CD8-positive, alpha-beta memory T cell (primary cell): ENCODE results near the gene BCL7A. TPM values are rescaled to one million over a fixed set of nuclear protein-coding genes. Genes with fewer than 3 reads are reported as not detected.
"Not testable (repeated sequence)": the region's sequence is repeated elsewhere in the genome, so short reads cannot be mapped to it uniquely, and the experiment has no call there.

Experiments used
- CTCF ChIA-PET: fragments of 350-600 bp; sonication (Branson Sonifier 250); formaldehyde crosslinking; loops from one replicate; lab custom pipeline; 2021; ENCODE audit warnings: antibody characterized with exemption; lab: Charles Lee
- POLR2A ChIA-PET: fragments of 350-600 bp; sonication (Branson Sonifier 250); formaldehyde crosslinking; loops from one replicate; lab custom pipeline; 2021; ENCODE audit warnings: antibody characterized with exemption; lab: Charles Lee
- DNase-seq, 5 donors: peaks; one replicate each; pipeline versions ENCODE4 v3.0.0 to v3.0.0-alpha.2; 2020 to 2022; ENCODE audit warnings: mixed read lengths in 1 of 5
- H3K27ac ChIP-seq: one replicate; pipeline ENCODE4 v1.7.0; 2013; ENCODE audit warnings: low read depth, mild to moderate bottlenecking, low read length, moderate library complexity
- H3K27me3 ChIP-seq: 2 replicates; pipeline ENCODE4 v1.7.0; 2013; ENCODE audit warnings: low read length, mild to moderate bottlenecking; ENCODE audit not compliant: insufficient read depth, poor library complexity, severe bottlenecking
- H3K36me3 ChIP-seq: 2 replicates; pipeline ENCODE4 v1.7.0; 2013; ENCODE audit warnings: mild to moderate bottlenecking, low read length, moderate library complexity; ENCODE audit not compliant: insufficient read depth
- H3K4me1 ChIP-seq: 2 replicates; pipeline ENCODE4 v1.7.0; 2013; ENCODE audit warnings: mild to moderate bottlenecking, low read length, moderate library complexity; ENCODE audit not compliant: insufficient read depth
- H3K4me3 ChIP-seq: 2 replicates; pipeline ENCODE4 v1.7.0; 2013; ENCODE audit warnings: mild to moderate bottlenecking, low read length
- H3K9me3 ChIP-seq: 2 replicates; pipeline ENCODE4 v1.7.0; 2013; ENCODE audit warnings: mild to moderate bottlenecking, low read length
- H3K27ac Mint-ChIP-seq, 8 donors: one replicate each; pipeline ENCODE4 v1.8.0; 2020 to 2021; ENCODE audit warnings: mixed read lengths in 8 of 8, mild to moderate bottlenecking in 6 of 8, inconsistent platforms in 3 of 8, moderate library complexity in 3 of 8
- H3K27me3 Mint-ChIP-seq, 2 donors: one replicate each; pipeline ENCODE4 v1.8.0; 2020 to 2021; ENCODE audit warnings: mixed read lengths in 2 of 2, mild to moderate bottlenecking in 1 of 2, moderate library complexity in 1 of 2
- H3K36me3 Mint-ChIP-seq, 3 donors: one replicate each; pipeline ENCODE4 v1.8.0; 2020 to 2021; ENCODE audit warnings: mixed read lengths in 3 of 3, inconsistent platforms in 1 of 3, mild to moderate bottlenecking in 1 of 3
- H3K4me1 Mint-ChIP-seq, 3 donors: one replicate each; pipeline ENCODE4 v1.8.0; 2020 to 2021; ENCODE audit warnings: mixed read lengths in 3 of 3, inconsistent platforms in 1 of 3, mild to moderate bottlenecking in 1 of 3
- H3K4me3 Mint-ChIP-seq, 7 donors: one replicate each; pipeline ENCODE4 v1.8.0; 2020 to 2021; ENCODE audit warnings: mixed read lengths in 7 of 7, mild to moderate bottlenecking in 6 of 7, moderate library complexity in 4 of 7, inconsistent platforms in 2 of 7
- H3K9me3 Mint-ChIP-seq, 5 donors: one replicate each; pipeline ENCODE4 v1.8.0; 2020 to 2022; ENCODE audit warnings: mixed read lengths in 5 of 5, mild to moderate bottlenecking in 3 of 5, moderate library complexity in 2 of 5, inconsistent platforms in 1 of 5
- polyA plus RNA-seq: library from polyadenylated mRNA; unstranded; fragments of 300-500 nt; fragmentation: Illumina TruSeq; gene quantifications from one replicate; pipeline ENCODE4 v1.2.3, GENCODE V29; 2021
- total RNA-seq, 2 experiments: library from RNA; stranded (reverse); gene quantifications; one replicate each; pipeline ENCODE4 v1.2.3, GENCODE V29; 2021

Gene BCL7A
- total and polyA plus RNA-seq, 3 experiments from 2014 or later: 2.5 to 3.3 (median 3.0) TPM

- Histone ChIP-seq H3K36me3 (no peaks in the 10 kb centered on the region), H3K27ac (no peak overlapping the region), H3K9me3 (no peaks in the 10 kb centered on the region), H3K4me3 (no peak overlapping the region), H3K27me3 (no peaks in the 10 kb centered on the region), H3K4me1 (peaks cover 3% of the 10 kb centered on the region)
- ChIA-PET POLR2A (interaction anchor here (1.9 kb wide), 1 partner anchor 23 kb away, joined by 5 read pairs; the partner anchor contains the start of gene MLXIP), CTCF (interaction anchor here (0.6 to 4.4 kb wide), 33 partner anchors 8 to 300 kb away, joined by 3 to 94 read pairs (median 4); partner anchors contain the start of genes BCL7A and RHOF)
- no peak for DNase-seq
- H3K4me1 Mint-ChIP-seq: peaks cover 0 to 7% (median 2%) of the 10 kb centered on the region in 3 donors
- no peak overlapping the region for H3K4me3 Mint-ChIP-seq
- peaks cover 0 to 3% (median 0%) of the 10 kb centered on the region in 3 donors for H3K36me3 Mint-ChIP-seq
- H3K27me3 Mint-ChIP-seq: no peaks in the 10 kb centered on the region
- peak overlapping the region in 1 of 8 donors; percentile 73 for H3K27ac Mint-ChIP-seq
- H3K9me3 Mint-ChIP-seq: no peaks in the 10 kb centered on the region
Measured at GRCh38 chr12:122054842-122055520, 33.3 kb downstream of the BCL7A start.

GRCh38 chr12:122056406-122056805 is 34.7 kb downstream of the BCL7A start:
- not testable (repeated sequence) for H3K36me3 ChIP-seq

GRCh38 chr12:122057007-122057735 is 35.5 kb downstream of the BCL7A start:
- no peaks in the 10 kb centered on the region for H3K27me3 ChIP-seq
- ChIA-PET CTCF (interaction anchor here (4.4 kb wide), 1 partner anchor 67 kb away, joined by 94 read pairs; no protein-coding TSS in a partner anchor), POLR2A (no interaction called here)
- Mint-ChIP-seq H3K27ac (peak overlapping the region in 2 of 8 donors; percentile 32 to 43), H3K9me3 (no peaks in the 10 kb centered on the region), H3K4me3 (no peak overlapping the region), H3K4me1 (peaks cover 0 to 7% (median 2%) of the 10 kb centered on the region in 3 donors), H3K27me3 (no peaks in the 10 kb centered on the region), H3K36me3 (peaks cover 0 to 3% (median 0%) of the 10 kb centered on the region in 3 donors)
- no peak overlapping the region for H3K4me3 ChIP-seq
- peaks cover 3% of the 10 kb centered on the region for H3K4me1 ChIP-seq
- no peaks in the 10 kb centered on the region for H3K36me3 ChIP-seq
- DNase-seq: no peak
- no peak overlapping the region for H3K27ac ChIP-seq
- H3K9me3 ChIP-seq: no peaks in the 10 kb centered on the region

More at GRCh38 chr12:122056406-122056805, 34.7 kb downstream of the BCL7A start:
- H3K9me3 Mint-ChIP-seq, H3K27ac Mint-ChIP-seq, H3K4me1 Mint-ChIP-seq, H3K4me1 ChIP-seq, DNase-seq, H3K9me3 ChIP-seq, H3K27ac ChIP-seq, H3K4me3 Mint-ChIP-seq, H3K27me3 ChIP-seq, H3K27me3 Mint-ChIP-seq, H3K36me3 Mint-ChIP-seq, POLR2A ChIA-PET, H3K4me3 ChIP-seq: not testable (repeated sequence)
- CTCF ChIA-PET: interaction anchor here (4.4 kb wide), 1 partner anchor 67 kb away, joined by 94 read pairs; no protein-coding TSS in a partner anchor

GRCh38 chr12:122057769-122058168 is 36.1 kb downstream of the BCL7A start:
- peaks cover 0 to 3% (median 0%) of the 10 kb centered on the region in 3 donors for H3K36me3 Mint-ChIP-seq

GRCh38 chr12:122058549-122059149 is 37.0 kb downstream of the BCL7A start:
- Mint-ChIP-seq H3K27ac (no peak overlapping the region), H3K4me3 (no peak overlapping the region), H3K9me3 (no peaks in the 10 kb centered on the region), H3K27me3 (no peaks in the 10 kb centered on the region), H3K4me1 (peaks cover 0 to 7% (median 2%) of the 10 kb centered on the region in 3 donors), H3K36me3 (peaks cover 0 to 3% (median 0%) of the 10 kb centered on the region in 3 donors)
- no peak for DNase-seq
- Histone ChIP-seq H3K4me1 (peaks cover 3% of the 10 kb centered on the region), H3K9me3 (no peaks in the 10 kb centered on the region), H3K4me3 (no peak overlapping the region), H3K27ac (no peak overlapping the region), H3K36me3 (no peaks in the 10 kb centered on the region), H3K27me3 (no peaks in the 10 kb centered on the region)
- ChIA-PET CTCF (interaction anchor here (1.0 kb wide), 1 partner anchor 65 kb away, joined by 3 read pairs; no protein-coding TSS in a partner anchor), POLR2A (no interaction called here)

More at GRCh38 chr12:122057769-122058168, 36.1 kb downstream of the BCL7A start:
- H3K36me3 ChIP-seq: no peaks in the 10 kb centered on the region
- H3K27me3 ChIP-seq: no peaks in the 10 kb centered on the region
- no peaks in the 10 kb centered on the region for H3K27me3 Mint-ChIP-seq
- H3K4me1 Mint-ChIP-seq: peaks cover 0 to 7% (median 2%) of the 10 kb centered on the region in 3 donors
- no peak for DNase-seq
- H3K27ac Mint-ChIP-seq: peak overlapping the region in 2 of 8 donors; percentile 12 to 43
- ChIA-PET POLR2A (no interaction called here), CTCF (no interaction called here)
- no peaks in the 10 kb centered on the region for H3K9me3 Mint-ChIP-seq
- no peak overlapping the region for H3K27ac ChIP-seq
- H3K4me1 ChIP-seq: peaks cover 3% of the 10 kb centered on the region
- no peaks in the 10 kb centered on the region for H3K9me3 ChIP-seq
- no peak overlapping the region for H3K4me3 Mint-ChIP-seq
- H3K4me3 ChIP-seq: no peak overlapping the region

- H3K4me1 Mint-ChIP-seq: peaks cover 0 to 5% (median 1%) of the 10 kb centered on the region in 3 donors
- H3K4me3 ChIP-seq: no peak overlapping the region
- peaks cover 3% of the 10 kb centered on the region for H3K4me1 ChIP-seq
- H3K9me3 Mint-ChIP-seq: no peaks in the 10 kb centered on the region
- H3K4me3 Mint-ChIP-seq: no peak overlapping the region
- H3K27me3 ChIP-seq: no peaks in the 10 kb centered on the region
- POLR2A ChIA-PET: no interaction called here
- no peaks in the 10 kb centered on the region for H3K9me3 ChIP-seq
- no peak for DNase-seq
- H3K27ac Mint-ChIP-seq: peak overlapping the region in 1 of 8 donors; percentile 64
- H3K27me3 Mint-ChIP-seq: no peaks in the 10 kb centered on the region
- no peak overlapping the region for H3K27ac ChIP-seq
- CTCF ChIA-PET: interaction anchor here (1.0 kb wide), 1 partner anchor 64 kb away, joined by 3 read pairs; no protein-coding TSS in a partner anchor
- peaks cover 0 to 3% (median 0%) of the 10 kb centered on the region in 3 donors for H3K36me3 Mint-ChIP-seq
- H3K36me3 ChIP-seq: no peaks in the 10 kb centered on the region
Measured at GRCh38 chr12:122059203-122059960, 37.7 kb downstream of the BCL7A start.

- Histone ChIP-seq H3K27ac (no peak overlapping the region), H3K4me3 (no peak overlapping the region), H3K9me3 (no peaks in the 10 kb centered on the region), H3K4me1 (no peaks in the 10 kb centered on the region), H3K36me3 (no peaks in the 10 kb centered on the region), H3K27me3 (no peaks in the 10 kb centered on the region)
- DNase-seq: no peak
- H3K36me3 Mint-ChIP-seq: peaks cover 0 to 3% (median 0%) of the 10 kb centered on the region in 3 donors
- H3K4me1 Mint-ChIP-seq: no peaks in the 10 kb centered on the region
- H3K27ac Mint-ChIP-seq: peak overlapping the region in 1 of 8 donors; percentile 24
- H3K9me3 Mint-ChIP-seq: no peaks in the 10 kb centered on the region
- H3K4me3 Mint-ChIP-seq: no peak overlapping the region
- CTCF ChIA-PET: interaction anchor here (0.8 kb wide), 1 partner anchor 63 kb away, joined by 3 read pairs; no protein-coding TSS in a partner anchor
- POLR2A ChIA-PET: no interaction called here
- no peaks in the 10 kb centered on the region for H3K27me3 Mint-ChIP-seq
Measured at GRCh38 chr12:122060081-122060501, 38.4 kb downstream of the BCL7A start.
